NT2/D1 (cell line): ENCODE results near the gene NLRP14.

Experiments
- SUZ12 ChIP-seq: IDR thresholded peaks from 2 replicates; pipeline ENCODE4 v1.6.1; 2011; ENCODE audit not compliant: insufficient read length, insufficient read depth; ENCODE audit errors: extremely low read depth
- YY1 ChIP-seq: IDR thresholded peaks from 2 replicates; pipeline ENCODE4 v1.6.1; 2011; ENCODE audit not compliant: insufficient read length, insufficient read depth
- ZNF274 ChIP-seq: IDR thresholded peaks from 2 replicates; pipeline ENCODE4 v1.6.1; 2011; ENCODE audit warnings: mild to moderate bottlenecking, low read depth, low read length

DNA sequence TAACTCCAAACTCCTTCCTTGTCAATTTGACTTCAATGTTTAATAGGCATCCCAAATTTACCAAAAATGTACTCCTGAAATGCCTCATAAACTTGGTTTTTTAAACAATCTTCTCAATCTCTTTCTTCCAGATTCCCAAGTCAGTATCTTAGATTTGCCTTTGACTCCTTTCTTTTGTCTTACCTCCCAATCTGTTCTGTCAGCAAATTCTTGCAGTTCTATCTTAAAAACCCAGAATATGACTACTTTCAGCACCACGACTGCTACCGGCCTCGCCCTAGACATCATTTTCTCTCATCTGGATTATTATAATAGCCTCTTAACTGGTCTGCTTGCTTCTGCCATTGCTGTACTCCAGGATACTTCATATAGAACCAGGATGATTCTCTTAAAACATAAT is 7.9 kb downstream of the NLRP14 start:
- no peak for TF ChIP-seq ZNF274
- no peak for TF ChIP-seq YY1
- TF ChIP-seq SUZ12: no peak
